ENCODE data around the gene GSG1L.

Gene GSG1L

GRCh38 chr16:27932542-27933135 lies 130.9 kb downstream of the GSG1L start:
- DNase-seq, result no peak

- DNase-seq, result no peak
Observed at GRCh38 chr16:27929818-27930217, 133.7 kb downstream of the GSG1L start.

DNA sequence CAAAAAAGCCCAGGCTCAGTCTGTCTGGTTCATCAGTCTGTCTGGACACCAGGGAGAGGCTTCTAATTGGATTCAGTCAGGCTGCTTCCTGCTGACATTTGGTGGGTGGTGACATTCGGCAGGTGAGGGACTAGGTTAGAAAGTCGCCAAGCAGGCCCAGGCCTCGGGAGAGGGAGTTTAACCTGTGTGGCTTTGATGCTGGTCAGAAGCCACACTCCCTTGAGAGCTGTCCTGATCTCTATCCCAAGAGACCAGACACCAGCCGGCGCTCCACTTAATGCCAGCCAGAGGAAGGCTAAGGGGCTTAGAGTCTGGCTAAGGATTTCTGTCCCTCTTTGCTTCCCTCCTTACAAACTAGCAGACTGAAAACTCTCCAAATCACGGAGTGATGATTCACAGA lies 135.0 kb downstream of the GSG1L start:
- DNase-seq, result no peak

GRCh38 chr16:27927266-27927901 lies 136.1 kb downstream of the GSG1L start:
- DNase-seq, result no peak

DNA sequence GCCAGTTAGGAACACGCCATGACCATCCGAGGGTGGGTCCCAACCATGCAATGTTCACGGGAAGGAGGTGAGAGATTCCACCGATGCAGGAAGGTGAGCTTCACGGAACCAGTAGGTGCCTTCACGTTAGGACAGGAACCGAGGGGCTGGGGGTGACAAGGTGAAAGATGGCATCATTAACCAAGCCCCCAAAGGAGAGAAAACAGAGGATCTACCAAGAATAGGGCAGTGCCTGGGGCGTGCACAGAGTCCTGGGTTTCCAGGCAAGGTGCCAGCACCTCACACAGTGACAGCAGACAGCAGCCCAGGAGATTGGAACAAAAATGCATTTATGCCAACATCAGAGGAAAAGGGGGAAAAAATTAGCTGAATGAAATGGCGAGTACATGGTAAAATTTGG lies 137.9 kb downstream of the GSG1L start:
- no peak for DNase-seq

DNA sequence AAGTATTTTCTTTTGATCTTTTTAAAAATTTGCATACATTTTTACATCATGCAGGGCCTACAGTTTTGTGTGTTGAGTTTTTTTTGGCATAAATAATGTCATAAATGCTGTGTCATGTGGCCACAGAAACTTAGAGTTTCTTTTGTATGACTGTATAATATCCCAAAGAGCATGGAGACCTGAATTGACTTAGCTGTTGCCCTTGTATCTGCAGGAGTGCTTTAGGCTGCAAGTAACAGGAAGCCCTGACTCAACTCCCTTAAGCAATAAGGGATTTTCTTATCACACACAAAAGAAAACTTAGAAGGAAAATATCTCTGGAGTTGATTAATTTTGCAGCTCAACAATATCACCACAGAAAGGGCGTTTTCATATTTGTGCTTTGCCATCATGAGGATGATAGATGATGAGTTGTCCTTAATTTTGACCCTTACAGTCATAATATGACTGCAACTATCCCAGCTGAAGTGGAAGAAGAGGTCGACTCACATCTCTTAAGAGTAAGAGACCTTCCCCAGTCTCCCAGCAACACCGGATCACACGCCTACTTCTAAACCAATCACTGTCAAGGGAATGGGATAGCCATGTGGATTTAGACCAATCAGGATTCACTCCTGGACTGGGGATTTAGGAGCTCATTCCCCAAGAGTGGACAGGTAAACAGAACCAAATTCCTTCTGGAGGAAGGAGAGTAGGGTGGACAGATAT lies 138.9 kb downstream of the GSG1L start:
- no peak for DNase-seq

DNA sequence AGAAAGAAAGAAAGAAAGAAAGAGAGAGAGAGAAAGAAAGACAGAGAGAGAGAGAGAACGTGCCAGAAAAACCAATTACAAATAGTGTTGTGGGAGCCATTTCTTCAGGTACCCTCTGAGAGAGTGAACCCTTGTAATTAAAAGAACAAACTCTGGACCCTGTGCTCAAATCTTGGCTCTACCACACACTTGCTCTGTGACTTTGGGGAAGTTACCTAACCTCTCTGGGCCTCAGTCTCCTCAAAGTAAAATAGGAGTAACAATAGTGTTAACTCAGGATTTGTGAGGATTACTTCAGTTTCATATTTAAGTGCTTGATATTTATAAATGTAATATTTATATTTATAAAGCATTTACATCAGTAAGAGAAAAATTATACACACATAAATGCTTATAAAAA lies 139.8 kb downstream of the GSG1L start:
- no peak for DNase-seq

GRCh38 chr16:27922433-27922832 lies 141.1 kb downstream of the GSG1L start:
- no peak for DNase-seq

DNA sequence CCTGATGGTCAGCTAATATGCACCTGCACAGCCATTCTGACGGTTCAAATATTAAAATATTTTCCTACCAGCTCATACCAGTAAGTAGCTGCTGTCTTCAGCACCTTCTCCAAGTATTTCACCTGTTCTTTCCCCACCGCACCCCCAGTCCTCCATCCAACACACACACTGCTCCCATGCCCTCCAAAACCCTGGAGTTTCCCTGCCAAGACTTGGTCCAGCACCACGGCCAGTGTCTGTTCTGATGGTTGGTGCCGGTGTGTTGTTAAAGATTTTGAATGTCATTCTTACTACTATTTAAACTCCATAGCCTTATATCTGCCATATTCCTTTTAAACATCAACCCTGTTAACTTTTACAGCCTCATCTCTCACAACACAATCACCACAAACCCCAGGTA lies 142.4 kb downstream of the GSG1L start:
- no peak for DNase-seq

DNA sequence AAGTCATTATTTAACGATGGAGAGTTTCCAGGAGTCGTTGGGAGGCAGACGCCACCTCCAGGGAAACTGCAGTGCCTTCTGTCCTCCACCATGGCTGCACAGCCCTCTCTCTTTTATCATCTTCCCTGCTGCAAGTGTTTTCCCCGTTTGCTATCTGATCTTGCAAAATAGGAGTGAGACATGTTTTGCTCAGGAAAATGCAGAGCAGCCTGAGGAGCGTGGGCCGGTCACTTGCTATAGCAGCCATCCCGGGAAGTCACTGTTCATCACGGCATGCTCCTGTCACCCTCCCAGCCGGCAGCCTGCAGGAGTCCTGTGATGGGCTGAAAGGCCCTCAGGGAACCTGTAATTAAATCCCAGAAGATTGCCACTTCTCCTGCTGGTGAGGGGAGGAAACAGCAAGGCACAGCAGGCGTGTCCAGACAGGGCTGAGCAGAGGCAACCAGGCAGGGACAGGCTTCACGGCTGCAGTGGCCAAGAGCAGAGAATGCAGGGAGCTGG lies 143.1 kb downstream of the GSG1L start:
- DNase-seq, result no peak

GRCh38 chr16:27918755-27919154 lies 144.8 kb downstream of the GSG1L start:
- DNase-seq, result no peak

- no peak for DNase-seq
Observed at GRCh38 chr16:27917949-27918348, 145.6 kb downstream of the GSG1L start.

GRCh38 chr16:27911486-27911885 lies 152.0 kb downstream of the GSG1L start:
- no peak for DNase-seq

- no peak for DNase-seq
Observed at GRCh38 chr16:27907457-27907972, 156.0 kb downstream of the GSG1L start.

DNA sequence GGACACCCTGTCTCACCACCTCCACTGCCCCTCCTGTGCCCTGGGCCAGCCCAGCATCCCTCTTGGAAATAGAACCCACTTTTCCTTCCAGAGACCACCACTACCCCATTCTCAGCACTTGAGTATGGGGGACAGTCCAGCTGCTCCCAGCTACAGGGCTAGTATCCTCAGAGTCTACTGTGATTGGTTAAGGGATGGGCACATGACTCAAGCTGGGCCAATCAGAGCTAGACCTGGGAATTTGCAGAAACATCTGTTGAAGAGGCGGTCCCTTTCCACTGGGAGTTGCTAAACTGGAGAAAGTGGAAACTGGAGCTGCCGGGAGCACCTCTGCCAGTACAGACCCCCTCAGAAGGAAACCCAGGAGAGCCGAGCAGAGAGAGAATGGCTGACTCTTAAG lies 156.6 kb downstream of the GSG1L start:
- DNase-seq, result no peak

- no peak for DNase-seq
Observed at GRCh38 chr16:27903046-27903655, 160.4 kb downstream of the GSG1L start.

- no peak for DNase-seq
Observed at GRCh38 chr16:27902551-27902950, 161.0 kb downstream of the GSG1L start.

DNA sequence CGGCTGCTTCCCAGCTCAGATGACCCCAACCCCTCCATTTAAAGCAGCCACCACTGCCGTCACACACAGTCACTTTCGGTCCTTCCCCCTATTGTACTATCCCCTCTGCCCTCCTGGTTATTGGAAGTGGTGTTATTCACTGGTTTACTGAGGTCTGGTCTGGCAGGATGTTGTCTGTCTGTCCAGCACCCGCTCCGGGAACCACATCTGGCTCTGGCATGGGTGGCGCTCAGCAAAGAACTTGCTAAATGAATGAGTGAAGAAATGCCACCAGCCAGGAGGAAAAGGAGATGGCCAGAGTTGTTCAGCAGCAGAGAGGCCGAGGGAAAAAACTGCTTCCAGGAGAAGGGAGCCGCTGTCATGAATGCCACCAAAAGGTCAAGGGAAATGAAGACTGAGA lies 161.6 kb downstream of the GSG1L start:
- DNase-seq, result no peak

- DNase-seq, result no peak
Observed at GRCh38 chr16:27899736-27900135, 163.8 kb downstream of the GSG1L start.

- DNase-seq, result no peak
Observed at GRCh38 chr16:27894386-27894785, 169.1 kb downstream of the GSG1L start.

GRCh38 chr16:27892879-27893278 lies 170.6 kb downstream of the GSG1L start:
- DNase-seq, result no peak

DNA sequence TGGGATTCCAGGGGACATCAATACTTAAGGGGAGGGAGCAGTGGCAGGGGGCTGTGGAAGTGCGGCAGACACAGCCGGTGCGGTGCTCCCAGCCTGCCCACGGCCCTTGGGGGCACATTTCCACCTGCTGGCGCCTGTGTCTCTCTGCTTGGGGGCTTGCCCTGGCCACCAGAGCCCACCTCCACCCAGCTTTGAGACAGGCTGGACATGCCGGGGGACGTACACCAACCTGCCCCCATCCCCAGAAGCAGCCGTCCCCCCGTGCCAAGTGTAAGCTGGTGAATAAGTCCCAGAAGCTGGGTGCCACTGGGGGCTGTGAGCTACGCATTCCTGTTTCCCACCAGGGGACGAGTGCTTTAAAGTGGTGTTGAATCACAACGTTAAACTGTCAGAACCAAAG lies 172.6 kb downstream of the GSG1L start:
- no peak for DNase-seq

DNA sequence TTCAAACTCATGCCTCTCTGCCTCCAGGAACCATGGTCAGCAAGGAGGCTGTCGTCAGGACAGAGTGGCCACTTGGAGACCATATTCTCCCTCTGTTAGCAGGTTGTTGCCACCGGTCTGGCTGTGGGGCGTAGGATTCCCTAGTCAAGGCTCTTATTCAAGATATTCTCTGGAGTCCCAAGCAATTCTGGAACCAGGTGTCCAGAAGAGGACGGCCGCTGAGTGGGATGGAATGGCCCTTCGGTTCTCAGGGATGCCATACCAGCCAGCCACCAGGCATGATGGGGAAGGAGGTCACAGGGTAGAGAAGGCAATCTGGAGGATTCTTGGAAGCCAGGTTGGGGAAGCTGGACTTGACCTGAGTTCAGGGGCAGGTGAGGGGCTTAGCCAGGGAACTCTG lies 173.5 kb downstream of the GSG1L start:
- no peak for DNase-seq

GRCh38 chr16:27883576-27883975 lies 179.9 kb downstream of the GSG1L start:
- no peak for DNase-seq
